ENCODE results near the gene NOXA1.

NOXA1 gene

DNA sequence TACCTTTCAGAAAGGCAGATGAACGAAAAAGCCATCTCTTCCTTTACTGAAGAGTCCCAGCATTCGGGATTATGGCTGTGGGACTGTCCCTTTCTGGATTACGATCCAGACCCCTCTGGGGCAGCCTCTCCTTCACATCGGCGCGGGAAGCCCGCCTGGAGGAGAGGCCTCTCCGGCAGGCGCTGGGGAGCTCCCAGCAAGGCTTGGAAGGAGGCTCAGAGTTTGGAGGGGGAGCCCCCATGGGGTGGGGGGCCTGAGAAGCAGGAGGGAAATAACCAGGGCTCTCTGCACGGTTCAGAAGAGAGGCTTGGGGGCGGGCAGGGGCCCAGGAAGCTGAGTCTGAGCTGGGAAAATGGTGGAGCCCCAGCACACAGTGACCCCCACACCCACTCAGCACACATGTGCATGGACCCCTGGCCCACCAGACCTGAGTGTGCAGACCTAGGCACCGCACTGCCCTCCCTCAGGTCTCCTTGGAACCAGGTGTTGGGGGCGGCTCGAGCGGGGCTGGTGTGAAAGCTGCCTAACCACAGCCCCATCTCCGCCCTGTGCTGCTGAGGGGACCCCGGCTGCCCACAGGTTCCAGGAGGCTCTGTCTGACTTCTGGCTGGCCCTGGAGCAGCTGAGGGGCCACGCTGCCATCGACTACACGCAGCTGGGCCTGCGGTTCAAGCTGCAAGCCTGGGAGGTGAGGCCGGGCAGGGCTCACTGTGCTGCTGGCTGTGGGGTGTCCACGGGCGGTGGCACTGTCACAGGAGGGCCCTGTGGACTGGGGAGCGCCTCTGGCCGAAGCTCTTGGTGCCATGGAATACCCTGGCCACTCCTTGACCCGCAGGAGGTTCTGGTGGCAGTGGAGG lies 4.5 kb downstream of the NOXA1 start:
- no peak for FAIRE-seq

DNA sequence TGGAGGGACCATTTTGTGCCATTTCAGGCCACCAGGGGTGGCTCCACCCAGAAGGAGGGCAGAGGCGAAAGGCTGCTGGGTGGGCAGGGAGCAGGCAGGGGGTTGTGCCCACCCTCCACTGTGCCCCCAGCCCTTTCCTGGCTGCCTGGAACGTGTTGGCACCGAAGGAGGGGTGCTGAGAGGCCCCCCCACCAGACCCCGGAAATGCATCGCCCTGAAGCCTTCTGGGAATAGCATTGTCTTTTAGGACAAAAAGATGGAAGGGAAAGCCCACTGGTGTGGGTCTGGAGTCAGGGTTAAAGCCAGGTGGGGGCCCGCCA lies 5.1 kb downstream of the NOXA1 start:
- FAIRE-seq: no peak

DNA sequence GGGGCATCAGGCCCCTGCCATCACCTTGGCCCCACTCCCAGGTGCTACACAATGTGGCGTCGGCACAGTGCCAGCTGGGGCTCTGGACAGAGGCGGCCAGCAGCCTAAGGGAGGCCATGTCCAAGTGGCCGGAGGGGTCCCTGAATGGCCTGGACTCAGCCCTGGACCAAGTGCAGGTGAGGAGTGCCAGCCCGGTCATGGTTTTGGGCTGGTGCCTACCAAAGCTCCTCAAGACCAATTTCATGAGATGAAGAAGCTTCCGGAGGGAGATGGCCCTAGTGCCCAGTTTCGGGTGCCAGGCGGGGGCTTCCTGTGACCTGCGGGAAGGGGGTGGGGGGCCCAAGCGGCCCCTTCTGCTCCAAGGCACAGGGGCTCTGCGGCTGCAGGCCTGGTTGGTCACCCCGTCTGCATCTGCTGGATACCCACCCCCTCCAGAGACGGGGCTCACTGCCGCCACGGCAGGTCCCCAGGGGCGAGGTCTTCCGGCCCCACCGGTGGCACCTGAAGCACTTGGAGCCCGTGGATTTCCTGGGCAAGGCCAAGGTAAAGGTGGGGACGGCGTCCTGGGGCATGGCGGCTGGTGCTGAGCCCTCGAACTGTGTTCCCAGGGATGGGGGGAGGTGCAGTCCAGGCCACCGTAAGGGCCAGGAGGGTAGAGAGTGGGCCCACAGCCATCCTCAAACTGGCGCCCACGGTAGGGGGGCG lies 5.8 kb downstream of the NOXA1 start:
- no peak for FAIRE-seq

DNA sequence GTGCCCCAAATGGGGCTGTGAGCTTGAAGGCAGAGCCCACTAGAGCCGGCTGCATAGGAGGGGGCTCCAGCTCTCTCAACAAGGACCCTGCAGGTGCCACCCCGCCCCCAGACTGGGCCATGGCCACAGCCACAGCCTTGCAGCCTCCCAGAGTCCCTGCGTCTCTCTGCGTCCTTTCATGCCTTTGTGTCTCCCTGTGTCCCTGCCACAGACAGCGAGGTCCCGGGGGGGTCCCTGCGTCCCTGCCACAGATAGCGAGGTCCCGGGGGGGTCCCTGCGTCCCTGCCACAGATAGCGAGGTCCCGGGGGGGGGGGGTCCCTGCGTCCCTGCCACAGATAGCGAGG lies 6.3 kb downstream of the NOXA1 start:
- no peak for FAIRE-seq

- FAIRE-seq: no peak
These were observed 7.0 kb downstream of the NOXA1 start for GRCh38 chr9:137429974-137430722.

- no peak for FAIRE-seq
These were observed 7.7 kb downstream of the NOXA1 start for GRCh38 chr9:137430723-137431415.

DNA sequence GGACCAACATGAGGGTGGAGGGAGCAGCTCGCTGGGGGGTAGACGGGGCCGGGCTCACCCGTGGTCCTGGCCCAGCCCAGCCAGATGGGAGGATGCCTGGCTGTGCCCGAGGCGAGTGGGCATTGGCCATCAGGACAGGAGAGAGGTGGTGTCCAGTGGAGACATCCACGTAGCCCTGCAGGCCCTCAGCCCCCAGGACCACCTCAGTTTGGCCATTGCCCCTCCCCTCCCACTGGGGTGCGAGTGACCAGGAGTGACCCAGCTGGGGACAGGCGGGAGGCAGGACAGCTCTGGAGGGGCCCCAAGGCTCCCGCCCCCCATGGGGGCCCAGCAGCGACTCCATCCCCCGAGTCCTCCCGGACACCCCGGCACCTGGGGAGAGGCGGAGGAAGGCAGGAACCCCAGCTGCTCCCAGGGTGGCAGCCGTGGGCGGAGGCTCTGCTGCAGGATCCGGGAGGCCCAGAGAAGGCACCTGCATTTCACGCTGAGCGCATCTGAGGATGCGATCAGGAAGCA lies 8.3 kb downstream of the NOXA1 start:
- FAIRE-seq: no peak

DNA sequence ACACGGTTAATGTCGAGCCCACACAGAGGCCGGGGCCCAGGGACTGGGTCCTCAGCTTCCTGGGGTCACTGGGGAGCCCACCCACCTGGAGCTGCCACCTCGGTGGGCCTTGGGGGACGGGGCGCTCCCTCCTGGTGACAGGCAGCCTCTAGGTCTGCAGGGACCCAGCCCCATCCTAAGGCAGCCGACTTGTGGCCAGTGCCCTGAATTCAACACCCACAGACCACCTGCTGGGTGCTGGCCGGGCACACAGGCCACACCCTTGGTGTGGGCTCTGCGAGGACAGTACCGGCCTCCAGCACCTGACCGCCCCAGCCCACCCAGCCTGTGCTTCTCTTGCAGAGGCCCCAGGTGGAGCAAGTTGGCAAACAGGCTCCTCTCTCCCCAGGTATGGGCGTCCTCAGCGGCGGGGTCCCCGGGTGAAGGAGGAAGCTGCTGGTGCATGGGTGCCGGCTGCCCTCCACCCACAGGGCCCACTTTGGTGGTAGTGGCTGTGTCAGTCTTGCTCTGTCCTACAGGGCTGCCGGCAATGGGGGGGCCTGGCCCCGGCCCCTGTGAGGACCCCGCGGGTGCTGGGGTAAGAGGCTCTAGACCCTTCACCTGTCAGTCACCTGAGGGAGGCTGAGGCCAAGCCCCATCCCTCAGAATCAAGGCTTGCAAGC lies 9.6 kb downstream of the NOXA1 start:
- FAIRE-seq: no peak

GRCh38 chr9:137433349-137433915 lies 10.2 kb downstream of the NOXA1 start:
- FAIRE-seq: no peak

- FAIRE-seq: no peak
These were observed 10.8 kb downstream of the NOXA1 start for GRCh38 chr9:137433916-137434431.

- FAIRE-seq: no peak
These were observed 11.5 kb downstream of the NOXA1 start for GRCh38 chr9:137434498-137435380.

GRCh38 chr9:137435381-137435891 lies 12.2 kb downstream of the NOXA1 start:
- no peak for FAIRE-seq

DNA sequence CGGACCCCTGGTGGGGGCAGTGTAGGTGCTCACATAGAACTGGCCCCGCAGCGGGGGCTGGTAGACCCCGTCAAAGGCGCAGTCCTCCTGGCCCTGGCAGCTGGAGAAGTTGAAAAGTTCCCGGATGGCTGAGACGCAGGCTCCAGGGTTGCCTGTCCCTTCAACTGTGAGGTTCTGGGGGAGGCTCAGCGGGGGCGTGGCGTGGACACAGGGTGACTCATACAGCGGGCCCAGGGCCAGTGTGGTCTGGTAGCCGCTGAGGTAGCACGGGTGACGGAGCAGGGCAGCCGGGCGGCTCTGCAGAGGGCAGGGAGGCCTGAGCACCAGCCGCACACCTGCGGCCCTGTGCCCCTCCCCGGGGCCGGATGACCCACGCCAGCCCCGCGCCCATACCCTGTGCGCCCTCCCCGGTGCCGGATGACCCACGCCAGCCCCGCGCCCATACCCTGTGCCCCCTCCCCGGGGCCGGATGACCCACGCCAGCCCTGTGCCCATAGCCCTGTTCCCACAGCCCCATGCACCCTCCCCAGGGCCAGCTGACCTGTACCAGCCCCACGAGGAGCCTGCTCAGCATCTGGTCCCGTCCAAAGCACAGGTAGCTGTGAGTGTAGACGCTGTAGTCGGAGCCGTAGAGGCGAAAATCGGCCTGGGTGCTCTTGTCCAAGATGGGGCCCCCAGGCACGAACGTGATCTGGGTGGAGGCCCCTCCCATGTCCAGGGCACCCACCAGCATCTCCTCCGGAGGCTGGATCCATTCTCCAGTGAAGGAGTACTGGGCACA lies 13.0 kb downstream of the NOXA1 start:
- FAIRE-seq: no peak

- FAIRE-seq: no peak
These were observed 13.8 kb downstream of the NOXA1 start for GRCh38 chr9:137436761-137437600.

GRCh38 chr9:137437691-137438590 lies 14.7 kb downstream of the NOXA1 start:
- no peak for FAIRE-seq

GRCh38 chr9:137438591-137439157 lies 15.5 kb downstream of the NOXA1 start:
- FAIRE-seq: no peak

GRCh38 chr9:137439158-137439714 lies 16.0 kb downstream of the NOXA1 start:
- FAIRE-seq: no peak

Measured in A204.1 (cell line).